Astrocyte of the spinal cord (primary cell): Measurements from ENCODE around the gene GPR50.

ENCODE experiments used
- DNase-seq: peaks from one replicate; pipeline ENCODE4 v3.0.0; 2011; ENCODE audit warnings: low read depth, low spot score
- H3K4me3 ChIP-seq: 2 replicates; pipeline ENCODE4 v1.5.1; 2011; ENCODE audit warnings: low read depth, mild to moderate bottlenecking, low read length, moderate library complexity
- in situ Hi-C: cut with HindIII; loops from 2 replicates; pipeline ENCODE4 v1.10.0; 2017; ENCODE audit warnings: low sequenced_read_pairs
- TF ChIP-seq, protein P1 (sequence below): IDR thresholded peaks from 2 replicates; pipeline ENCODE4 v1.5.1; 2012; ENCODE audit warnings: low read depth, mild to moderate bottlenecking, low read length, inconsistent platforms

GPR50 gene

DNA sequence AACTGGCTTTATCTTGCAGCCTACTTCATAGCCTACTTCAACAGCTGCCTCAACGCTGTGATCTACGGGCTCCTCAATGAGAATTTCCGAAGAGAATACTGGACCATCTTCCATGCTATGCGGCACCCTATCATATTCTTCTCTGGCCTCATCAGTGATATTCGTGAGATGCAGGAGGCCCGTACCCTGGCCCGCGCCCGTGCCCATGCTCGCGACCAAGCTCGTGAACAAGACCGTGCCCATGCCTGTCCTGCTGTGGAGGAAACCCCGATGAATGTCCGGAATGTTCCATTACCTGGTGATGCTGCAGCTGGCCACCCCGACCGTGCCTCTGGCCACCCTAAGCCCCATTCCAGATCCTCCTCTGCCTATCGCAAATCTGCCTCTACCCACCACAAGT, 4.0 kb downstream of the GPR50 start:
- in situ Hi-C loops = no loop called here
- no peak for DNase-seq

DNA sequence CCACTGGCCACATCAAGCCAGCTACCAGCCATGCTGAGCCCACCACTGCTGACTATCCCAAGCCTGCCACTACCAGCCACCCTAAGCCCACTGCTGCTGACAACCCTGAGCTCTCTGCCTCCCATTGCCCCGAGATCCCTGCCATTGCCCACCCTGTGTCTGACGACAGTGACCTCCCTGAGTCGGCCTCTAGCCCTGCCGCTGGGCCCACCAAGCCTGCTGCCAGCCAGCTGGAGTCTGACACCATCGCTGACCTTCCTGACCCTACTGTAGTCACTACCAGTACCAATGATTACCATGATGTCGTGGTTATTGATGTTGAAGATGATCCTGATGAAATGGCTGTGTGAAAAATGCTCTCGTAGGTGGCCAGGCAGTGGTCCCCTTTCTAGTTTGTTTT, 4.7 kb downstream of the GPR50 start:
- DNase-seq = no peak
- TF ChIP-seq, protein P1, sequence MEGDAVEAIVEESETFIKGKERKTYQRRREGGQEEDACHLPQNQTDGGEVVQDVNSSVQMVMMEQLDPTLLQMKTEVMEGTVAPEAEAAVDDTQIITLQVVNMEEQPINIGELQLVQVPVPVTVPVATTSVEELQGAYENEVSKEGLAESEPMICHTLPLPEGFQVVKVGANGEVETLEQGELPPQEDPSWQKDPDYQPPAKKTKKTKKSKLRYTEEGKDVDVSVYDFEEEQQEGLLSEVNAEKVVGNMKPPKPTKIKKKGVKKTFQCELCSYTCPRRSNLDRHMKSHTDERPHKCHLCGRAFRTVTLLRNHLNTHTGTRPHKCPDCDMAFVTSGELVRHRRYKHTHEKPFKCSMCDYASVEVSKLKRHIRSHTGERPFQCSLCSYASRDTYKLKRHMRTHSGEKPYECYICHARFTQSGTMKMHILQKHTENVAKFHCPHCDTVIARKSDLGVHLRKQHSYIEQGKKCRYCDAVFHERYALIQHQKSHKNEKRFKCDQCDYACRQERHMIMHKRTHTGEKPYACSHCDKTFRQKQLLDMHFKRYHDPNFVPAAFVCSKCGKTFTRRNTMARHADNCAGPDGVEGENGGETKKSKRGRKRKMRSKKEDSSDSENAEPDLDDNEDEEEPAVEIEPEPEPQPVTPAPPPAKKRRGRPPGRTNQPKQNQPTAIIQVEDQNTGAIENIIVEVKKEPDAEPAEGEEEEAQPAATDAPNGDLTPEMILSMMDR = no peak
- no peak overlapping the region for H3K4me3 ChIP-seq
- in situ Hi-C loops = no loop called here

More for the DNA sequence above, 4.0 kb downstream of the GPR50 start:
- H3K4me3 ChIP-seq = no peak overlapping the region
- TF ChIP-seq, protein P1 = no peak

DNA sequence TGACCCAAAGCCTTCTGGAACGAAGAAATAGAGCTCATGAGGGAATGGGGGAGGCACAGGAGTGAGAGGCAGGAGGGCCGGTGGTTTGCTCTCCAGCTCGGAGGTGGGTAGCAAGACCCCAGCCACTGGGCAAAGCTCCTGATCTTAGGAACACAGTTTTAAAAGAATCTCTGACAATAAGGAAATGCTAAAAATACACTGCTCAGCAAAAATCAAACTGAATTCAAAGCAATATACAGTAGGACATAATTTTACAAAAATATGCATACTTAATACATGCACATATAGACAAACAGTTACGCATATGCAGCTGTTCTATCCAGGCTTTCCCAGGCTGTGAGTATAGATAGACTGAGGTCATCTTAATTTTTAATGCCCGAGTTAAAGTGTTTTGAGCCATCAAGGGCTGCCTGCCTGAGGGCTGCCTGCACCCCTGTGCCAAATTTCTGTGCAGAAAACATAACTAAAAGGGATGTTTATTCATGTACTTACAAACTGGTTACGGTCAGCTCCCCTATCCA, 6.9 kb downstream of the GPR50 start:
- in situ Hi-C loops = no loop called here
- TF ChIP-seq, protein P1 = no peak
- DNase-seq = no peak
- no peak overlapping the region for H3K4me3 ChIP-seq

DNA sequence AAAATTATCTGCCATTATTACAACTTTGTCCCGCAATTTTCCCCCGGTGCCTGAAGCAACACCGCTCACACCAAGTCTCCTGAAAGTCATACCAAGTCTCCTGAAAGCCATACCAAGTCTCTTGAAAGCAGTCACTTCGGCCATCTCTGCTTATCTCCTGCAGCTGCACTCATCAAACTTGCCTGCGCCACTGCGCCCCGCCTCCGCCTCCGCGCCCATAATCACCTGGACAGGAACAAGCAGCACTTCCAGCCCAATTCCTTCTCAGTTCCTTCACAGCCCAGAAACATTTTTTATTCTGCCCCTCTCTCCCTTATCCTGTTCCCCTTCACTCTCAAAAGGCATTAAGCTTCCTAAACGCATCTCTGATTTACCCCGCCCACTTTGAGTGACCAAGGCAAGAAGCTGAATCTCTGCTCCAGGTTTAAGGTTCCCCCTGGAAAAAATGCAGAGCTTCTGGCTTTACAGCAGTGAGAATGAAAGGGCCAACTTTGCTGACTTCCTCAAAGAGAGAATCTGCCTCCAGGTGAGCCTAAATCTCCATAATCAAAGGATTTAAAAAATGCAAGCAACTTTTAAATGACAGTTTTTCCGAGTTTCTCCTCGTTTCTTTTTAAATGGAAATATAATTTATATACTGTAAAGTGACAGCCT, 7.7 kb downstream of the GPR50 start:
- DNase-seq = no peak
- in situ Hi-C loops = no loop called here

DNA sequence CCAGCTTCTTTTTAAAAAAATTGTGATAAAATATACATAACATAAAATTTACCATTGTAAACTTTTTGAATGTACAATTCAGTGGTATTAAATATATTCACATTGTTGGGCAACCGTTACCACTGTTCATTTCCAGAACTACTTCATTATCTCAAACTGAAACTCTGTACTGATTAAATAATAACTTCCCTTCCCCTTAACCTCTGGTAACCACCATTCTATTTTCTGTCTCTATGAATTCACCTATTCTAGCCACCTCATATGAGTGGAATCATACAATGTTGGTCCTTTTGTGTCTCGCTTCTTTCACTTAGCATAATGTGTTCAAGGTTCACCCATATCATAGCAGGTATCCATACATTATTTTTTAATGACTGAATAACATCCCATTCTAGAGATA, 8.3 kb downstream of the GPR50 start:
- DNase-seq = no peak
- no peak overlapping the region for H3K4me3 ChIP-seq
- TF ChIP-seq, protein P1 = no peak
- in situ Hi-C loops = no loop called here

More for the DNA sequence above, 7.7 kb downstream of the GPR50 start:
- no peak overlapping the region for H3K4me3 ChIP-seq
- TF ChIP-seq, protein P1 = no peak

DNA sequence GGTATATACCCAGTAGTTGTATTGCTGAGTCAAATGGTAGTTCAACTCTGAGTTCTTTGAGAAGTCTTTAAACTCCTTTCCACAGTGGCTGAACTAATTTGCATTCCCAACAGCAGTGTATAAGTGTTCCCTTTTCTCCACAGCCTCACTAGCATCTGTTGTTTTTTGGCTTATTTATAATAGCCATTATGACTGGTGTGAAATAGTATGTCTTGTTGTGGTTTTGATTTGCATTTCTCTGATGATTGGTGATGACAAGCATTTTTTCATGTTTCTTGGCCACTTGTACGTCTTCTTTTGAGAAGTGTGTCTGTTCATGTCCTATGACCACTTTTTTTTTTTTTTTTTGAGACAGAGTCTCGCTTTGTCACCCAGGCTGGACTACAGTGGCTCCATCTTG, 30.5 kb downstream of the GPR50 start:
- H3K4me3 ChIP-seq = no peak overlapping the region
- no peak for DNase-seq
- in situ Hi-C loops = no loop called here
- TF ChIP-seq, protein P1 = no peak
